SJSA1 (cell line): ENCODE results near the gene CTAG1B. TPM values are rescaled to one million over a fixed set of nuclear protein-coding genes. Genes with fewer than 3 reads are reported as not detected.

ENCODE experiments used
- DNase-seq, 2 experiments: peaks; one replicate each; pipeline ENCODE4 v3.0.0-alpha.2; 2015 to 2020; ENCODE audit warnings: low spot score in 2 of 2, low read depth in 1 of 2
- H3K27ac ChIP-seq: fragments of 250-450 bp; sonication (Bioruptor Pico); 2 replicates; pipeline ENCODE4 v1.5.1; 2020; ENCODE audit warnings: mild to moderate bottlenecking, moderate library complexity
- H3K27me3 ChIP-seq: fragments of 250-450 bp; sonication (Bioruptor Pico); replicated peaks from 2 replicates; pipeline ENCODE4 v1.5.1; 2020; ENCODE audit warnings: mild to moderate bottlenecking, moderate library complexity
- H3K36me3 ChIP-seq: fragments of 250-450 bp; sonication (Bioruptor Pico); 2 replicates; pipeline ENCODE4 v1.5.1; 2020; ENCODE audit warnings: mild to moderate bottlenecking
- H3K4me1 ChIP-seq: fragments of 250-450 bp; sonication (Bioruptor Pico); replicated peaks from 2 replicates; pipeline ENCODE4 v1.6.1; 2021; ENCODE audit warnings: mild to moderate bottlenecking
- H3K4me3 ChIP-seq: fragments of 250-450 bp; sonication (Bioruptor Pico); 2 replicates; pipeline ENCODE4 v1.5.1; 2020; ENCODE audit warnings: mild to moderate bottlenecking
- H3K9me3 ChIP-seq: fragments of 250-450 bp; sonication (Bioruptor Pico); replicated peaks from 2 replicates; pipeline ENCODE4 v1.5.1; 2020; ENCODE audit warnings: mild to moderate bottlenecking
- total RNA-seq: library from RNA; depleted of rRNA; stranded (reverse); fragments of >200 nt; shearing (Covaris generic); gene quantifications from 2 replicates; pipeline ENCODE4 v1.2.3, GENCODE V29; 2014

CTAG1B gene
- total RNA-seq, 1 experiment from 2014 or later: not detected

DNA sequence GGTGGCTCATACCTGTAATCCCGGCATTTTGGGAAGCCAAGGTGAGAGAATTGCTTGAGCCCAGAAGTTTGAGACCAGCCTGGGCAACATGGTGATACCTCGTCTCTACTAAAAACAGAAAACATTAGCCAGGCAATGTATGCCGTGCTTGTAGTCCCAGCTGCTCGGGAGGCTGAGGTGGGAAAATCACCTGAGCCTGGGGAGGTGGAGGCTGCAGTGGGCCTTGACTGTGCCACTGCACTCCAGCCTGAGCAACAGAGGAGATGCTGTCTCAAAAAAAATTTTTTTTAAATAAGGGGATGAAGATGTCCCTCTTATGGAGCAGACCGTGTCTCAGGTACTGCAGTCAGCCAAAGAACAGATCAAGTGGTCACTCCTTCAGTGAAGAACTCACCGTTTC is 13.5 kb downstream of the CTAG1B start:
- Histone ChIP-seq H3K4me3 (no peak overlapping the region), H3K27ac (no peak overlapping the region), H3K27me3 (no peaks in the 10 kb centered on the region), H3K4me1 (peaks cover 18% of the 10 kb centered on the region), H3K36me3 (no peaks in the 10 kb centered on the region), H3K9me3 (no peaks in the 10 kb centered on the region)
- no peak for DNase-seq

DNA sequence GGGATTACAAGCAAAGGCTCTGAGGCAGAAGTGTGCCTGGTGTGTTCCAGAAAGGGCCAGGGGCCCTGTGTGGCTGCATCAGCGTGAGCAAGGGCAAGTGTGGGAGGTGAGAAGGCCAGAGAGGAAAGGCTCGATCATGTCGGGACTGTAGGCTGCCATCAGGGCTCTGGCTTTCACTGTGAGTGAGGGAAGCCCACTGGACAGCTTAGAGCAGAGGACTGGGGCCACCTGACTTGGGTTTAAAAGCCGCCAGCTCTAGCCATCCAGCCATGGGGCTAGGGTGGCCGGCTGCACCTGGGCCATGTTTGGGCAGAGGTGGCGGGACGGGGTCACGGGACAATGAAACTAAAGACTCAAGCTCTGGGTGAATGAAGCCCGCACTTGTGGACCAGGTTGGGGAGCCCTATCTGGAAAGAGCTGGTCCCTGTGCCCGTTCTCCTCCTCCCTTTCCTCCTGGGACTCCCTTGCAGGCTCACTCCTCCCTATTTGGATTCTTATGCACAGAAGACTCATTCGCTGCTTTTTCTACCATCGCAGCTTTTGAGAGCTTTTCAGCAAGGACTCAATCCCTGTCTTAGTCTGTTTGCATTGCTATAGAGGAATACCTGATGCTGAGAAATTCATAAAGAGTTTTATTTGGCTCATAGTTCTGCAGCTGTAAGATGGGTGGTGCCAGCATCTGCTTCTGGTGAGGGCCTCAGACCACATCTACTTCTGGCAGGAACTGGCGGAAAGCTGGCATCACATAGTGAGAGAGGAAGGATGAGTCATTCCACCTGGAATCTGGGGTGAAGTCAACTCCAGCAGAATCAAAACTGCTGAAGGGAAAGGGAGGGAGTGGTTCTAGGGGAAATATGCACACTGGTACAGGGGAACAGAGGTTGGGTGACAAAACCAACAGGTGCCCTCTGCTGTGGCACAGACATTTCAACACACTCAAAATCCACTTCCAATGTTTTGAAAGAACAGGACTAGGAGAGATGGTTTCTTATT is 15.3 kb downstream of the CTAG1B start:
- Histone ChIP-seq H3K27me3 (no peaks in the 10 kb centered on the region), H3K9me3 (no peaks in the 10 kb centered on the region), H3K4me1 (peaks cover 24% of the 10 kb centered on the region), H3K4me3 (no peak overlapping the region), H3K27ac (no peak overlapping the region), H3K36me3 (no peaks in the 10 kb centered on the region)
- peak in 1 of 2 experiments; percentile 36 for DNase-seq

DNA sequence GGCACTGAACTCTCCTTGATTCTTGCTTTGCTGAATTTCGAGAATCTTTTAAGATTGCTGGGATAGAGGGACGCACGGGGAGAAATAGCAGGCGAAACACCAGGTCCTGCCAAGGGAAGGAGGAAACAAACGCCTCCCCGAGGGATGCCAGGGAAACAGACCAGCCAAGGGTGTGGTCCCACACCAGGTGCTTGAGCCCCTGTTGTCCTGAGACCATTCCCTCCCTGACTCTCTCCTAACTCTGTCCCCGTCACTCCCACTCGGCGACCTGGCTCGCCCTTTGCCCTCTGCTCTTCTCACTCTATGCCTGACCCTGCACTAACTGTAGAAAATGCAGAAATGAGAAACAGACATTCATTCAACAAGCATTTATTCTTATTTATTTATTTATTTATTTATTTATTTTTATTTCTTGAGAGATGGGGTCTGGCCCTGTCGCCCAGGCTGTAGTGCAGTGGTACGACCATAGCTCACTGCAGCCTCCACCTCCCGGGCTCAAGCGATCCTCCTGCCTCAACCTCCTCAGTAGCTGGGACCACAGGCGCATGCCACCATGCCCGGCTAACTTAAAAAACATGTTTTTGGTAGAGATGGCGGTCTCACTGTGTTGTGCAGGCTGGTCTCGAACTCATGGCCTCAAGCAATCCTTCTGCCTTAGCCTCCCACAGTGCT is 16.2 kb downstream of the CTAG1B start:
- DNase-seq: no peak
- H3K4me1 ChIP-seq: peaks cover 24% of the 10 kb centered on the region
- H3K27ac ChIP-seq: no peak overlapping the region
- no peaks in the 10 kb centered on the region for H3K36me3 ChIP-seq
- H3K9me3 ChIP-seq: no peaks in the 10 kb centered on the region
- H3K27me3 ChIP-seq: no peaks in the 10 kb centered on the region
- no peak overlapping the region for H3K4me3 ChIP-seq

DNA sequence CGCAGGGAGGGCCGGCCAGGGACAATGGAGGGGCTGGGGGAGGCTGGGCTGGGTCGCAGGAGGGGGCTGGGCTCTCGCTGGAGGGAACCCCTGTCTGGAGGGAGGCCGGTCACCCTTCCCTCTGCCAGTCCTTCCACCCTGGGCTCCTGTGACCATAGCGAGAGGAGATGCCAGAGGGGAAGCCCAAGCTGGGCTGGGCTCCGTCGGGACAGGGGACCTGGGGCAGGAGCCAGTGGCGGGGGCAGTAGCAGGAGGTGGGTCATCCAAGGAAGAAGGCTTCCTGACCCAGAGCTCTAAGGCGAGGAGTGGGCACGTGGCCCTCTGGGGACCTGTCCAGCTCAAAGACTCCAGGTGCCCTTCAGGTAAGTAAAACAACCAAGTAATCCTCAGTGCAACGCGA is 16.9 kb downstream of the CTAG1B start:
- H3K27me3 ChIP-seq: no peaks in the 10 kb centered on the region
- H3K9me3 ChIP-seq: no peaks in the 10 kb centered on the region
- no peak overlapping the region for H3K4me3 ChIP-seq
- no peaks in the 10 kb centered on the region for H3K36me3 ChIP-seq
- no peak for DNase-seq
- H3K4me1 ChIP-seq: peaks cover 24% of the 10 kb centered on the region
- no peak overlapping the region for H3K27ac ChIP-seq

DNA sequence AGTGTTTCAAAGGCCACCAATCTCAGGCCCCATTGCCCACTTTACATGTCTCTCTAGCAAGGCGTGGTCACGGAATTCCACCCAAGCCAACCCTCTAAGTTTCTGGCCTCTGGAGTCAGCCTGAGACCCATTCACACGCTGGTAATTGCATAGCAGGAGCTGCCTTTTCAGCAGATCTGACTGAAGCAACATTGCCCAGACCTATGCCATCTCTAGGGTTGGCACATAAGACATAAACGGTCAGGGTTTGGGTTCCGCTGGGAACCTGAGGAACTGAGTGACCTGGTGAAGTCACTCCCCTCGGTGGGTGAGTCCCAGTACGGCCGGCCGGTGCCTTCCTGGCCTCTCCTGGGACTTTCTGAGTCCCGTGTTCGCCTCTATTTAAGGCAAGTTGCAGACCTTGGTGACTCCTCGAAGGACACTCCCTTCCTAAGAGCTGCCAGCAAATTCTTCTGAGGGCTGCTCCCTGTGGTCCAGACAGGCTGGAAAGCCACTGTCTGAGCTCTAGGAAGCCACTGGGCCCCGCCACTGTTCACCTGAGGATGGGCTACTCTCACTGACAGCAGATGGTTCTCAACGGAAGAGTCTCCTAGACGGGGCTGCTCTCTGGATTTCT is 18.2 kb downstream of the CTAG1B start:
- H3K9me3 ChIP-seq: no peaks in the 10 kb centered on the region
- H3K36me3 ChIP-seq: no peaks in the 10 kb centered on the region
- H3K27me3 ChIP-seq: no peaks in the 10 kb centered on the region
- no peak overlapping the region for H3K4me3 ChIP-seq
- no peak for DNase-seq
- H3K4me1 ChIP-seq: peaks cover 24% of the 10 kb centered on the region
- H3K27ac ChIP-seq: no peak overlapping the region

DNA sequence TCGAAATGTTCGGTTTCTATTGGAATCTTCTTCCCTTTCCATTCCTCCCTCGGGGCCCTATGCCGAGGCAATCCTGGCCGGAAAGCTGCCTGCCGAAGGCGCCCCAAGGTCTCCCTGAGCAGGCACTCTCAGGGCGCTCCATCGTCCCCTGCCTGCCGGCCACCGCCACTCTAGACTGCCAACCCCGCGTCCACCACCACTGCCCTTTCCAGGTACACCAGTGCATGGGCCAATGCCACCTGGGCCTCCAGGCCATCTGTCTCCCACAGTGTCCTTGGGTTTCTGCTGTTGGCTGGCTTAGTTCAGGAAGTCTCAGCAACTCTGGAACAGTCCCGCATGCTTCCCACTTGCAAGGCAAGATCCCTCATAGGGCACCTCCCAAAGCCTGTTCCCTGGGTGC is 19.6 kb downstream of the CTAG1B start:
- Histone ChIP-seq H3K27me3 (no peaks in the 10 kb centered on the region), H3K4me1 (peaks cover 24% of the 10 kb centered on the region), H3K36me3 (no peaks in the 10 kb centered on the region), H3K9me3 (no peaks in the 10 kb centered on the region), H3K27ac (no peak overlapping the region), H3K4me3 (no peak overlapping the region)
- DNase-seq: no peak

DNA sequence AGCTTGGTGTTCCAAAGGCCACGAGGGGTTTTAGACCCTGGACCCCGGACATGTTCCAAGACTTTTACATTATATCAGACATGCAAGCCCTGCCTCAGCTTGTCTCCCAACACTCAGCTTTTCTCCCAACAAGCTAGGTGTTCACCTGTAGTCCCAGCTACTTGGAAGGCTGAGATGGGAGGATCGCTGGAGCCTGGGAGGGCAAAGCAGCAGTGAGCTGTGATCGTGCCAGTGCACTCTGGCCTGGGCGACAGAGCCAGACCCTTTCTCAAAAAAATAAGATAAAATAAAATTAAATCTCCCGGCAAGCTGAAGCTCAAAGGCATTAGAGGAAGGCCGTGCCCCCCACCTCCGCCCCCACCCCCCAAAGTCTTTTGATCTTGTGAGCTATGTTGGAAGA is 20.4 kb downstream of the CTAG1B start:
- Histone ChIP-seq H3K9me3 (no peaks in the 10 kb centered on the region), H3K27me3 (no peaks in the 10 kb centered on the region), H3K27ac (no peak overlapping the region), H3K4me3 (no peak overlapping the region), H3K36me3 (no peaks in the 10 kb centered on the region), H3K4me1 (peaks cover 17% of the 10 kb centered on the region)
- no peak for DNase-seq

DNA sequence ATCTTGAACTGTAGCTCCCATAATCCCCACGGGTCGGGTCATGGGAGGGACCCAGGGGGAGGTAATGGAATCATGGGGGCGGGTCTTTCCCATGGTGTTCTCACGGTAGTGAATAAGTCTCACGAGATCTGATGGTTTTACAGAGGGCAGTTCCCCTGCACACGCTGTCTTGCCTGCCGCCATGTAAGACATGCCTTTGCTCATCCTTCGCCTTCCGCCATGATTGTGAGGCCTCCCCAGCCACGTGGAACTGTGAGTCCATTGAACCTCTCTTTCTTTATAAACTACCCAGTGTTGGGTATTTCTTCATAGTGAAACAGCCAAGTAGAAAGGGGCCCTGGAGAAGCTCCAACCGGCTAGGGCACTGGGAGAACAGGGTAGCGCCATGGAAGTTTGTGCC is 21.9 kb downstream of the CTAG1B start:
- no peak for DNase-seq

DNA sequence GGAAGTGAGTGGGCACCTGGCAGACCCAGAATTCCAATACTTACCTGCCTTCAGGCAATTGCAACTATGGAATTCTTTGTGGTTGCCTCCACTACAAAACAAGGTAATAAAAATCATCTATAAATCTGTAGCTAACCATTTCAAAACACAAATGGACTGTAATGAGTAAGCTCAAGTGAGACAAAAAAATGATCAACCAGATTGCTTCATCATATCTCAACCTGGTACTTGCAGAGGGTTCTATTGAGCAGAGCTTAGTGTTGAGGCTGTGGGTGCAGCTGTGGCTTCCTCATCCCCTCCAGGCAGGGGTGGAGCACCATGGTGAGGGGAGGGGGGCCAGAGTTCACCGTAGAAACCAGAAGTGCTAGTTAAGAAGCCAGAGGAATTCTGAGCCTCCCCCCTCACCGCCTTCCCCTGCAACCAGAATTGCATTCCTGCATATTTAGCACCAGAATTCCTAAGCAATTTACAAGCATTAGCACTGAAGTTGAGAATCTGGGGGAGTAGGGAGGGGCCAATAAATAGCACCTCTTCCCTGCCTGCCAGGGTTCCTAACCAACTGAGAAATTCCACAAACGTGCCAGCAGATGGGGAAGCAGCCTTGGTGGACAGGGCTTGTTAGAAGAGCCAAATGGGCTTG is 22.7 kb downstream of the CTAG1B start:
- Histone ChIP-seq H3K27ac (no peak overlapping the region), H3K4me1 (peaks cover 14% of the 10 kb centered on the region), H3K27me3 (no peaks in the 10 kb centered on the region), H3K36me3 (no peaks in the 10 kb centered on the region), H3K9me3 (no peaks in the 10 kb centered on the region), H3K4me3 (no peak overlapping the region)
- DNase-seq: peak in 1 of 2 experiments; percentile 28

More for the DNA sequence above, 21.9 kb downstream of the CTAG1B start:
- H3K4me1 ChIP-seq: peaks cover 14% of the 10 kb centered on the region
- H3K36me3 ChIP-seq: no peaks in the 10 kb centered on the region
- no peaks in the 10 kb centered on the region for H3K27me3 ChIP-seq
- no peaks in the 10 kb centered on the region for H3K9me3 ChIP-seq
- H3K4me3 ChIP-seq: no peak overlapping the region
- no peak overlapping the region for H3K27ac ChIP-seq

DNA sequence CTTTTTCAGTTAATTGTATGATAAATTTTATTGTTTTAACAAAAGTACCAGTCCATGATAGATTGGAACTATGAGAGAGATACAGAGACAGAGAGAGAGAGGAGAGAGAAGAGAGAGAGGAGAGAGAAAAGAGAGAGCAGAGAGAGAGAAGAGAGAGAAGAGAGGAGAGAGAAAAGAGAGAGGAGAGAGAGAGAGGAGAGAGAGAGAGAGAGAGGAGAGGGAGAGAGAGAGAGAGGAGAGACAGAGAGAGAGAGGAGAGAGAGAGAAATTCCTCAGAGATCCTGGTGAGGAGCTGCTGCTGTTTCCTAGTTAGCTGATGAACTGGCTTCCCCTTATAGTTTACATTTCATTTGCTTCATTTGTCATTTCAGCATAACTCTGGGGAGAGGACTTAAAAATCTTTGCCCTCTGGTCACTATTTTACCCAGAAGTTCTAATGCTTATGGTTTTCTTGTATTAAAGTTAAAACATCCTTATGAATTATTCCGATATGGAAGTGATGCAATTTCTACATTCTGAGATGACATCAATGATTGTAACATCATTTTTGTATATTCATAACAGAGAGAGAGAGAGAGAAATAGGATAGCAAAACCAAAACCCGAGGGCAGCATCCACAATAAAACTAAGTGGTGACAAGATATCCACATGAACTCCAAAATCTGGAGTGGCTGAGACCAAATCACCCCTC is 23.4 kb downstream of the CTAG1B start:
- Histone ChIP-seq H3K4me1 (peaks cover 8% of the 10 kb centered on the region), H3K4me3 (no peak overlapping the region), H3K9me3 (no peaks in the 10 kb centered on the region), H3K27ac (no peak overlapping the region), H3K36me3 (no peaks in the 10 kb centered on the region), H3K27me3 (no peaks in the 10 kb centered on the region)
- DNase-seq: no peak

DNA sequence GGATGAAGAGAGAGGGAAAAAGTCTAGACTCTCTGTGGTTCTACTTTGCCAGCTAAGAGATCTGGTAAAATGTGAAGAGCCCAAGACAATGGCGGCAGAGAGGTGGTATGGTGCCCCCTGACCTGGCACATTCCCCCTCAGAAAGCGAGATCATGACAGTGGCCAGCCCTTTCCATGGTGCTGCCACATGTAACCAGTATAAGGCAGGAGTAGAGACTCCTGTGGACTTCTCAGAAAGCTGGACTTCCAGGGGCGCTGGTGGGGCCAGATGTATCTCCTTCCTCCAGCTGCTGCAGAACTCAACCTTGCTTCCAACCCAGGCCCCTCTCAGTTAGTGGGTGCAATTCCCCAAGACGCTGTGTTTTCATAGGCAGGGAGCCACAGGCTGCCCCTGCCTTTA is 24.6 kb downstream of the CTAG1B start:
- no peaks in the 10 kb centered on the region for H3K36me3 ChIP-seq
- H3K27ac ChIP-seq: no peak overlapping the region
- H3K9me3 ChIP-seq: no peaks in the 10 kb centered on the region
- H3K27me3 ChIP-seq: no peaks in the 10 kb centered on the region
- DNase-seq: no peak
- H3K4me3 ChIP-seq: no peak overlapping the region
- H3K4me1 ChIP-seq: no peaks in the 10 kb centered on the region; the same call in 1 of the 2 replicates

DNA sequence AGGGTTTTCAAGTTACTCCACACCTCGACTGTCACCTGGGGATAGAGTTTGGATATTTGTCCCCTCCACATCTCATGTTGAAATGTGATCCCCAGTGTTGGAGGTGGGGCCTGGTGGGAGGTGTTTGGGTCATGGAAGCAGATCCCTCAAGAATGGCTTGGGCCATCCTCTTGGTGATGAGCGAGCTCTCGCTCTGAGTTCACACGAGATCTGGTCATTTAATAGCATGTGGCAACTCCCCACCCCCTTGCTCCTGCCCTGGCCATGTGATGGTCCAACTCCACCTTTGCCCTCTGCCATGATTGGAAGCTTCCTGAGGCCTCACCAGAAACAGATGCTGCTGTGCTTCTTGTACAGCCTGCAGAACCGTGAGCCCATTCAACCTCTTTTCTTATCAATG is 25.9 kb downstream of the CTAG1B start:
- H3K36me3 ChIP-seq: no peaks in the 10 kb centered on the region
- no peaks in the 10 kb centered on the region for H3K27me3 ChIP-seq
- no peak overlapping the region for H3K4me3 ChIP-seq
- H3K27ac ChIP-seq: no peak overlapping the region
- H3K4me1 ChIP-seq: no peaks in the 10 kb centered on the region; the same call in 1 of the 2 replicates
- H3K9me3 ChIP-seq: no peaks in the 10 kb centered on the region
- no peak for DNase-seq

DNA sequence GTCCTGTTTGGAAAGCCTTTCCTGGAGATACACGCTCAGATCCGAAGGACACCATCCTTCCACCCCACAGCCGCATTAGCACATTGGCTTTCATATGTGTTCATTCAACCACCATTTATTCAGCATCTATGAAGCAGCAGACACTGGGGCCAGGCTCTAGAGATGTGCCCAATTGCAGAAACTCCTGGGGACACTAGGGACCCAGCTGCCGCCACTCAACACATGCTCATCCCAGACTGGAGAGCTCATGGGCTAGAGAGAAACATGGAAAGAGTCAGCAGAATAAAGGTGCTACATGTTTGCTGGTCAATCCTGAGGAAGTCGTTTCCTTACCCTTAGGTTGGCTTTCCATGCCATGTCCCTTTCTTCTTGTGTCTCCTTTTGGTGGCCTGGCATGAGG is 26.6 kb downstream of the CTAG1B start:
- no peaks in the 10 kb centered on the region; the same call in 1 of the 2 replicates for H3K4me1 ChIP-seq
- no peaks in the 10 kb centered on the region for H3K36me3 ChIP-seq
- no peak overlapping the region for H3K27ac ChIP-seq
- H3K9me3 ChIP-seq: no peaks in the 10 kb centered on the region
- no peak for DNase-seq
- no peaks in the 10 kb centered on the region for H3K27me3 ChIP-seq
- no peak overlapping the region for H3K4me3 ChIP-seq
